Liver (tissue), 9 donors: ENCODE data around the gene SCEL. TPM values are rescaled to one million over a fixed set of nuclear protein-coding genes. Genes with fewer than 3 reads are reported as not detected.

ENCODE experiments used
- DNase-seq: peaks from one replicate; pipeline ENCODE4 v3.0.0-alpha.2; 2017; ENCODE audit warnings: low spot score
- H3K27ac ChIP-seq, 2 donors: one replicate each; pipeline ENCODE4 v1.7.0; 2013; ENCODE audit warnings: inconsistent platforms in 2 of 2, low read length in 2 of 2, control low read depth in 1 of 2, low read depth in 1 of 2, mild to moderate bottlenecking in 1 of 2
- H3K27me3 ChIP-seq, 4 donors: one replicate each; pipeline versions ENCODE4 v1.6.1 to v1.7.0; 2013; ENCODE audit warnings: low read length in 3 of 4, inconsistent platforms in 1 of 4, mild to moderate bottlenecking in 1 of 4, moderate library complexity in 1 of 4; ENCODE audit not compliant: control insufficient read depth in 4 of 4, insufficient read depth in 4 of 4
- H3K36me3 ChIP-seq, 4 donors: one replicate each; pipeline versions ENCODE4 v1.6.1 to v1.7.0; 2013; ENCODE audit warnings: low read length in 3 of 4, mild to moderate bottlenecking in 3 of 4, low read depth in 1 of 4, moderate library complexity in 1 of 4; ENCODE audit not compliant: control insufficient read depth in 4 of 4, insufficient read depth in 3 of 4
- H3K4me1 ChIP-seq, 4 donors: one replicate each; pipeline versions ENCODE4 v1.6.1 to v1.7.0; 2013; ENCODE audit warnings: low read length in 3 of 4, mild to moderate bottlenecking in 3 of 4, moderate library complexity in 1 of 4; ENCODE audit not compliant: control insufficient read depth in 4 of 4, insufficient read depth in 4 of 4
- H3K4me3 ChIP-seq, 3 donors: one replicate each; pipeline versions ENCODE4 v1.6.1 to v1.7.0; 2013; ENCODE audit warnings: low read length in 3 of 3, control low read depth in 1 of 3, low read depth in 1 of 3, mild to moderate bottlenecking in 1 of 3
- H3K9ac ChIP-seq, 2 donors: one replicate each; pipeline ENCODE4 v1.7.0; 2013; ENCODE audit warnings: low read length in 2 of 2, mild to moderate bottlenecking in 2 of 2, moderate library complexity in 2 of 2, control low read depth in 1 of 2, low read depth in 1 of 2
- H3K9me3 ChIP-seq, 4 donors: one replicate each; pipeline versions ENCODE4 v1.6.1 to v1.7.0; 2013; ENCODE audit warnings: low read length in 3 of 4; ENCODE audit not compliant: control insufficient read depth in 4 of 4
- ATF3 ChIP-seq: IDR thresholded peaks from 2 replicates; pipeline ENCODE4 v1.6.1; 2016; ENCODE audit warnings: antibody characterized with exemption
- CTCF ChIP-seq: fragments of 150-350 bp; IDR thresholded peaks from 2 replicates; pipeline ENCODE4 v1.5.1; 2017; ENCODE audit warnings: improper control_type of control experiment, low read depth, low read length; ENCODE audit not compliant: missing input control
- EGR1 ChIP-seq, 2 donors: IDR thresholded peaks; 2 replicates each; pipeline ENCODE4 v1.6.1; 2016 to 2018; ENCODE audit warnings: antibody characterized with exemption in 2 of 2, low read depth in 2 of 2
- FOXA1 ChIP-seq: IDR thresholded peaks from 2 replicates; pipeline ENCODE4 v1.6.1; 2016; ENCODE audit warnings: antibody characterized with exemption
- FOXA2 ChIP-seq: IDR thresholded peaks from 2 replicates; pipeline ENCODE4 v1.6.1; 2016; ENCODE audit warnings: antibody characterized with exemption
- GABPA ChIP-seq, 2 donors: IDR thresholded peaks in 1 of 2; conservative IDR thresholded peaks in 1 of 2; 2 replicates each; pipeline ENCODE4 v1.6.1; 2016; ENCODE audit warnings: antibody characterized with exemption in 2 of 2, mild to moderate bottlenecking in 1 of 2, moderate library complexity in 1 of 2
- HNF4A ChIP-seq, 2 donors: conservative IDR thresholded peaks; 2 replicates each; pipeline ENCODE4 v1.6.1; 2016; ENCODE audit warnings: antibody characterized with exemption in 2 of 2, mild to moderate bottlenecking in 2 of 2
- HNF4G ChIP-seq: IDR thresholded peaks from 2 replicates; pipeline ENCODE4 v1.6.1; 2016; ENCODE audit warnings: antibody characterized with exemption
- JUND ChIP-seq, 2 donors: IDR thresholded peaks; 2 replicates each; pipeline ENCODE4 v1.6.1; 2016; ENCODE audit warnings: antibody characterized with exemption in 2 of 2
- NR2F2 ChIP-seq: IDR thresholded peaks from 2 replicates; pipeline ENCODE4 v1.6.1; 2016; ENCODE audit warnings: antibody characterized with exemption
- RAD21 ChIP-seq, 2 donors: IDR thresholded peaks; 2 replicates each; pipeline ENCODE4 v1.6.1; 2016; ENCODE audit warnings: antibody characterized with exemption in 2 of 2, mild to moderate bottlenecking in 2 of 2
- RXRA ChIP-seq, 2 donors: IDR thresholded peaks; 2 replicates each; pipeline ENCODE4 v1.6.1; 2017 to 2018; ENCODE audit warnings: antibody characterized with exemption in 2 of 2, mild to moderate bottlenecking in 1 of 2
- SP1 ChIP-seq: IDR thresholded peaks from 2 replicates; pipeline ENCODE4 v1.6.1; 2018; ENCODE audit warnings: antibody characterized with exemption, mild to moderate bottlenecking
- TAF1 ChIP-seq: conservative IDR thresholded peaks from 2 replicates; pipeline ENCODE4 v1.6.1; 2016; ENCODE audit warnings: antibody characterized with exemption, mild to moderate bottlenecking
- YY1 ChIP-seq: IDR thresholded peaks from 2 replicates; pipeline ENCODE4 v1.6.1; 2016; ENCODE audit warnings: antibody characterized with exemption, mild to moderate bottlenecking
- WGBS: extraction: QIAGEN DNeasy Blood & Tissue Kit; methylation state at CpG from one replicate; pipeline ENCODE4 v1.1.7; 2013; 5-methylcytosine and 5-hydroxymethylcytosine counted together
- polyA plus RNA-seq, 2 donors: library from polyadenylated mRNA; stranded (reverse) in 1 of 2; unstranded in 1 of 2; fragments of 200-250 nt in 1 of 2; fragments of >200 nt in 1 of 2; fragmentation: Nextera tagmentation in 1 of 2; extraction: Ambion mirVana in 1 of 2; gene quantifications; one replicate each; pipeline versions ENCODE4 v1.2.1 to v1.2.3, GENCODE V29; 2013 to 2015
- total RNA-seq, 2 donors: library from RNA; depleted of rRNA; stranded (reverse); fragments of >200 nt; gene quantifications; one replicate each; pipeline ENCODE4 v1.2.3, GENCODE V29; 2014
- TF ChIP-seq, protein P1 (sequence below): IDR thresholded peaks from 2 replicates; pipeline ENCODE4 v1.6.1; 2016; ENCODE audit warnings: antibody characterized with exemption
- TF ChIP-seq, protein P2 (sequence below): IDR thresholded peaks from 2 replicates; pipeline ENCODE4 v1.6.1; 2016; ENCODE audit warnings: antibody characterized with exemption, mild to moderate bottlenecking
- donor health status: healthy.
- donor health status: healthy.
- donor health status: healthy.
- donor health status: healthy.
- donor health status: healthy.

Gene SCEL
- total and polyA plus RNA-seq, 4 donors: 0.02 TPM; not detected in 3

DNA sequence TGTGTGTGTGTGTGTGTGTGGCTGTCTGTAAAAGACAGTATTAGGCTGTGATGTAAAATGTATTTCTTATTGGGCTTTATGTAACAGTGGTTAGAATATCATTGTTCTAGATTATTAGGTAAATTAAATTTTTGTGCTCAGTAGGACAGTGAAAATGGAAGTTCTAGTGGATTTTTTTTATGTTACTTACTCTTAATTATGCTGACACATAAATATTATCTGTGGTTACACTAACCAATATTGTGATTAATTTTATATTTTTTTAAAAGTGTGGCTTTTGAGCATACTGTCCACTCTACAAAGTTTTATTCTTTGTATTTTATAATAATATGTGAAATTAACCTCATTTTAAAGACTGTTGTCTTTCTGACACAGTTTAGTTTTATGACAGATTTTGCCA lies 80.5 kb downstream of the SCEL start:
- H3K9me3 ChIP-seq: no peaks in the 10 kb centered on the region
- no peaks in the 10 kb centered on the region for H3K4me1 ChIP-seq
- peaks cover 0 to 4% (median 0%) of the 10 kb centered on the region in 4 donors for H3K27me3 ChIP-seq
- DNase-seq: no peak
- no peaks in the 10 kb centered on the region for H3K36me3 ChIP-seq
- no peak overlapping the region for H3K9ac ChIP-seq
- no peak overlapping the region for H3K27ac ChIP-seq
- H3K4me3 ChIP-seq: no peak overlapping the region
- TF ChIP-seq FOXA2: no peak
- TF ChIP-seq RAD21 (IDR thresholded peaks at IDR 0.05): no peak
- no peak for TF ChIP-seq YY1
- no peak for TF ChIP-seq NR2F2
- no peak for TF ChIP-seq EGR1 (IDR thresholded peaks at IDR 0.05; ENCODE audit: low read depth in 2 of 2)
- TF ChIP-seq RXRA (IDR thresholded peaks at IDR 0.05): no peak
- TF ChIP-seq GABPA (IDR thresholded peaks at IDR 0.05 in 1 of 2, conservative IDR thresholded peaks at IDR 0.05 in 1 of 2): no peak

- H3K9me3 ChIP-seq: no peaks in the 10 kb centered on the region
- no peak overlapping the region for H3K9ac ChIP-seq
- H3K27ac ChIP-seq: no peak overlapping the region
- H3K27me3 ChIP-seq: peaks cover 0 to 4% (median 0%) of the 10 kb centered on the region in 4 donors
- no peak overlapping the region for H3K4me3 ChIP-seq
- H3K4me1 ChIP-seq: no peaks in the 10 kb centered on the region
- no peak for DNase-seq
- 70% methylated on average over 5 of the region's 5 CpGs for WGBS
- no peaks in the 10 kb centered on the region for H3K36me3 ChIP-seq
- TF ChIP-seq YY1: no peak
- no peak for TF ChIP-seq HNF4G
- TF ChIP-seq CTCF: no peak
- no peak for TF ChIP-seq JUND (IDR thresholded peaks at IDR 0.05)
- TF ChIP-seq SP1: no peak
- no peak for TF ChIP-seq RAD21 (IDR thresholded peaks at IDR 0.05)
Observed at GRCh38 chr13:77619655-77620054, 84.1 kb downstream of the SCEL start.

DNA sequence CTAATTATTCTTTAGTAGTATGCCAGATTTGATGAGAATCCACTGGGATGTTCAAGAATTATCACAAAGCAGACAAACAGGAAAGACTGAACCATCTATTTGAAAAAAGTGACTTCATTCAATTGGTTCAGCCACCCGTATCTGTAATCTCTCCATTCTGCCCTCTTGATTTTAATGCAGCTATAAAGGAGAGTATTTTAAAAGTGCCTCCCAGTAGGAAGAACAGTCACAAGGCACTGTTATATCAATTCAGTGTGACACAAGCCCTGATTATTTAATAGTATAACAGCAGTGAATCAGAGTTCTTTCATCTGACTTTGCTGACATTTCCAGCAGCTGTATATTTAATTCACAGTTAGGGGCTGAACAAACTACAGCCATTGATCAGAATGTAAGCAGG lies 84.6 kb downstream of the SCEL start:
- TF ChIP-seq FOXA2 (no peak), TAF1 (no peak), GABPA (IDR thresholded peaks at IDR 0.05 in 1 of 2, conservative IDR thresholded peaks at IDR 0.05 in 1 of 2) (no peak), FOXA1 (no peak), HNF4A (conservative IDR thresholded peaks at IDR 0.05) (no peak), CTCF (no peak), HNF4G (no peak), EGR1 (IDR thresholded peaks at IDR 0.05; ENCODE audit: low read depth in 2 of 2) (no peak), JUND (IDR thresholded peaks at IDR 0.05) (no peak), ATF3 (no peak), RAD21 (IDR thresholded peaks at IDR 0.05) (no peak), YY1 (no peak), RXRA (IDR thresholded peaks at IDR 0.05) (no peak), NR2F2 (no peak)
- TF ChIP-seq, protein P1, sequence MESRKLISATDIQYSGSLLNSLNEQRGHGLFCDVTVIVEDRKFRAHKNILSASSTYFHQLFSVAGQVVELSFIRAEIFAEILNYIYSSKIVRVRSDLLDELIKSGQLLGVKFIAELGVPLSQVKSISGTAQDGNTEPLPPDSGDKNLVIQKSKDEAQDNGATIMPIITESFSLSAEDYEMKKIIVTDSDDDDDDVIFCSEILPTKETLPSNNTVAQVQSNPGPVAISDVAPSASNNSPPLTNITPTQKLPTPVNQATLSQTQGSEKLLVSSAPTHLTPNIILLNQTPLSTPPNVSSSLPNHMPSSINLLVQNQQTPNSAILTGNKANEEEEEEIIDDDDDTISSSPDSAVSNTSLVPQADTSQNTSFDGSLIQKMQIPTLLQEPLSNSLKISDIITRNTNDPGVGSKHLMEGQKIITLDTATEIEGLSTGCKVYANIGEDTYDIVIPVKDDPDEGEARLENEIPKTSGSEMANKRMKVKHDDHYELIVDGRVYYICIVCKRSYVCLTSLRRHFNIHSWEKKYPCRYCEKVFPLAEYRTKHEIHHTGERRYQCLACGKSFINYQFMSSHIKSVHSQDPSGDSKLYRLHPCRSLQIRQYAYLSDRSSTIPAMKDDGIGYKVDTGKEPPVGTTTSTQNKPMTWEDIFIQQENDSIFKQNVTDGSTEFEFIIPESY: no peak
- TF ChIP-seq, protein P2, sequence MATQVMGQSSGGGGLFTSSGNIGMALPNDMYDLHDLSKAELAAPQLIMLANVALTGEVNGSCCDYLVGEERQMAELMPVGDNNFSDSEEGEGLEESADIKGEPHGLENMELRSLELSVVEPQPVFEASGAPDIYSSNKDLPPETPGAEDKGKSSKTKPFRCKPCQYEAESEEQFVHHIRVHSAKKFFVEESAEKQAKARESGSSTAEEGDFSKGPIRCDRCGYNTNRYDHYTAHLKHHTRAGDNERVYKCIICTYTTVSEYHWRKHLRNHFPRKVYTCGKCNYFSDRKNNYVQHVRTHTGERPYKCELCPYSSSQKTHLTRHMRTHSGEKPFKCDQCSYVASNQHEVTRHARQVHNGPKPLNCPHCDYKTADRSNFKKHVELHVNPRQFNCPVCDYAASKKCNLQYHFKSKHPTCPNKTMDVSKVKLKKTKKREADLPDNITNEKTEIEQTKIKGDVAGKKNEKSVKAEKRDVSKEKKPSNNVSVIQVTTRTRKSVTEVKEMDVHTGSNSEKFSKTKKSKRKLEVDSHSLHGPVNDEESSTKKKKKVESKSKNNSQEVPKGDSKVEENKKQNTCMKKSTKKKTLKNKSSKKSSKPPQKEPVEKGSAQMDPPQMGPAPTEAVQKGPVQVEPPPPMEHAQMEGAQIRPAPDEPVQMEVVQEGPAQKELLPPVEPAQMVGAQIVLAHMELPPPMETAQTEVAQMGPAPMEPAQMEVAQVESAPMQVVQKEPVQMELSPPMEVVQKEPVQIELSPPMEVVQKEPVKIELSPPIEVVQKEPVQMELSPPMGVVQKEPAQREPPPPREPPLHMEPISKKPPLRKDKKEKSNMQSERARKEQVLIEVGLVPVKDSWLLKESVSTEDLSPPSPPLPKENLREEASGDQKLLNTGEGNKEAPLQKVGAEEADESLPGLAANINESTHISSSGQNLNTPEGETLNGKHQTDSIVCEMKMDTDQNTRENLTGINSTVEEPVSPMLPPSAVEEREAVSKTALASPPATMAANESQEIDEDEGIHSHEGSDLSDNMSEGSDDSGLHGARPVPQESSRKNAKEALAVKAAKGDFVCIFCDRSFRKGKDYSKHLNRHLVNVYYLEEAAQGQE: no peak
- H3K27ac ChIP-seq: no peak overlapping the region
- DNase-seq: no peak
- peaks cover 0 to 4% (median 0%) of the 10 kb centered on the region in 4 donors for H3K27me3 ChIP-seq
- WGBS: 77% methylated on average over 1 of the region's 1 CpG
- H3K4me3 ChIP-seq: no peak overlapping the region
- no peaks in the 10 kb centered on the region for H3K36me3 ChIP-seq
- no peaks in the 10 kb centered on the region for H3K9me3 ChIP-seq
- no peak overlapping the region for H3K9ac ChIP-seq
- no peaks in the 10 kb centered on the region for H3K4me1 ChIP-seq
